Mesenchymal stem cell (in vitro differentiated cells and primary cell): ENCODE results near the gene STARD6.
"Not testable (repeated sequence)": the region's sequence is repeated elsewhere in the genome, so short reads cannot be mapped to it uniquely, and the experiment has no call there.

ENCODE experiments used
- DNase-seq: peaks from one replicate; pipeline ENCODE4 v3.0.0-alpha.2; 2013
- H2AFZ ChIP-seq: one replicate; pipeline ENCODE4 v1.6.1; 2013; ENCODE audit warnings: low read depth, mild to moderate bottlenecking, control low read depth, inconsistent platforms, low read length, moderate library complexity
- H2AK5ac ChIP-seq: 2 replicates; pipeline ENCODE4 v1.6.1; 2013; ENCODE audit warnings: low read length, moderate library complexity, mild to moderate bottlenecking, inconsistent platforms; ENCODE audit not compliant: severe bottlenecking
- H2BK120ac ChIP-seq: one replicate; pipeline ENCODE4 v1.6.1; 2013; ENCODE audit warnings: low read depth, mild to moderate bottlenecking, inconsistent platforms, low read length, moderate library complexity
- H2BK12ac ChIP-seq, 2 experiments: one replicate each; pipeline ENCODE4 v1.6.1; 2013; ENCODE audit warnings: inconsistent platforms in 2 of 2, low read length in 2 of 2, mild to moderate bottlenecking in 2 of 2, moderate library complexity in 2 of 2, control low read depth in 1 of 2
- H2BK15ac ChIP-seq: one replicate; pipeline ENCODE4 v1.6.1; 2013; ENCODE audit warnings: mild to moderate bottlenecking, low read depth, inconsistent platforms; ENCODE audit not compliant: poor library complexity, severe bottlenecking
- H2BK5ac ChIP-seq: 2 replicates; pipeline ENCODE4 v1.6.1; 2013; ENCODE audit warnings: low read depth, mild to moderate bottlenecking, low read length, control low read depth, inconsistent platforms; ENCODE audit not compliant: poor library complexity, severe bottlenecking
- H3K14ac ChIP-seq, 2 experiments: one replicate each; pipeline ENCODE4 v1.6.1; 2013; ENCODE audit warnings: inconsistent platforms in 2 of 2, low read length in 2 of 2, control low read depth in 1 of 2, mild to moderate bottlenecking in 1 of 2, moderate library complexity in 1 of 2
- H3K18ac ChIP-seq, 2 experiments: one replicate each; pipeline ENCODE4 v1.6.1; 2013; ENCODE audit warnings: inconsistent platforms in 2 of 2, low read length in 2 of 2, control low read depth in 1 of 2, low read depth in 1 of 2, mild to moderate bottlenecking in 1 of 2
- H3K23ac ChIP-seq, 2 experiments: one replicate each; pipeline ENCODE4 v1.6.1; 2013; ENCODE audit warnings: inconsistent platforms in 2 of 2, low read length in 2 of 2, mild to moderate bottlenecking in 2 of 2, moderate library complexity in 2 of 2, control low read depth in 1 of 2
- H3K27ac ChIP-seq: 2 replicates; pipeline ENCODE4 v1.5.1; 2013; ENCODE audit warnings: mild to moderate bottlenecking, moderate library complexity, low read length, control low read depth, inconsistent platforms; ENCODE audit not compliant: poor library complexity, severe bottlenecking
- H3K27me3 ChIP-seq, 2 experiments: 2 replicates each; pipeline versions ENCODE4 v1.6.1 to v1.7.0; 2013; ENCODE audit warnings: low read length in 2 of 2, mild to moderate bottlenecking in 2 of 2, moderate library complexity in 2 of 2, control low read depth in 1 of 2, inconsistent platforms in 1 of 2; ENCODE audit not compliant: control insufficient read depth in 1 of 2, insufficient read depth in 1 of 2
- H3K36me3 ChIP-seq, 2 experiments: 2 replicates each; pipeline versions ENCODE4 v1.6.1 to v1.7.0; 2013; ENCODE audit warnings: low read length in 2 of 2, control low read depth in 1 of 2, inconsistent platforms in 1 of 2, low read depth in 1 of 2, mild to moderate bottlenecking in 1 of 2; ENCODE audit not compliant: insufficient read depth in 2 of 2, control insufficient read depth in 1 of 2
- H3K4ac ChIP-seq, 2 experiments: one replicate each; pipeline ENCODE4 v1.6.1; 2013; ENCODE audit warnings: inconsistent platforms in 2 of 2, low read length in 2 of 2, mild to moderate bottlenecking in 2 of 2, moderate library complexity in 2 of 2, control low read depth in 1 of 2, low read depth in 1 of 2
- H3K4me1 ChIP-seq: 2 replicates; pipeline ENCODE4 v1.6.1; 2013; ENCODE audit warnings: low read depth, low read length, control low read depth; ENCODE audit not compliant: control insufficient read depth, insufficient read depth
- H3K4me2 ChIP-seq: 2 replicates; pipeline ENCODE4 v1.6.1; 2013; ENCODE audit warnings: low read length, mild to moderate bottlenecking, inconsistent platforms; ENCODE audit not compliant: poor library complexity, severe bottlenecking
- H3K4me3 ChIP-seq, 2 experiments: 2 replicates each; pipeline versions ENCODE4 v1.5.1 to v1.7.0; 2013; ENCODE audit warnings: low read length in 2 of 2, mild to moderate bottlenecking in 2 of 2, control low read depth in 1 of 2, low read depth in 1 of 2; ENCODE audit not compliant: insufficient read depth in 1 of 2
- H3K79me1 ChIP-seq: replicated peaks from 2 replicates; pipeline ENCODE4 v1.6.1; 2013; ENCODE audit warnings: mild to moderate bottlenecking, control low read depth, low read length, inconsistent platforms; ENCODE audit not compliant: poor library complexity, severe bottlenecking
- H3K9ac ChIP-seq: 2 replicates; pipeline ENCODE4 v1.7.0; 2013; ENCODE audit warnings: mild to moderate bottlenecking, low read length, moderate library complexity
- H3K9me3 ChIP-seq: 2 replicates; pipeline ENCODE4 v1.7.0; 2013; ENCODE audit warnings: mild to moderate bottlenecking, low read length; ENCODE audit not compliant: control insufficient read depth
- H4K8ac ChIP-seq: one replicate; pipeline ENCODE4 v1.6.1; 2013; ENCODE audit warnings: inconsistent platforms, mild to moderate bottlenecking, low read length, moderate library complexity
- H4K91ac ChIP-seq: one replicate; pipeline ENCODE4 v1.6.1; 2013; ENCODE audit warnings: mild to moderate bottlenecking, low read length, inconsistent platforms
- WGBS: methylation state at CpG from one replicate; pipeline ENCODE4 v1.1.7; 2013; ENCODE audit warnings: mixed read lengths; 5-methylcytosine and 5-hydroxymethylcytosine counted together

Gene STARD6

GRCh38 chr18:54309564-54309963 is 48.1 kb downstream of the STARD6 start:
- WGBS: 82% methylated on average over 8 of the region's 8 CpGs
- H2AK5ac ChIP-seq, H3K27me3 ChIP-seq, DNase-seq, H3K23ac ChIP-seq, H2BK5ac ChIP-seq, H3K4me3 ChIP-seq, H4K8ac ChIP-seq, H3K14ac ChIP-seq, H2AFZ ChIP-seq, H3K4ac ChIP-seq, H3K9me3 ChIP-seq, H3K27ac ChIP-seq, H4K91ac ChIP-seq, H2BK120ac ChIP-seq, H3K36me3 ChIP-seq, H2BK12ac ChIP-seq, H3K18ac ChIP-seq, H3K4me1 ChIP-seq, H2BK15ac ChIP-seq, H3K4me2 ChIP-seq, H3K9ac ChIP-seq, H3K79me1 ChIP-seq: not testable (repeated sequence)

- no peak overlapping the region for H4K8ac ChIP-seq
- no peak overlapping the region for H3K4me2 ChIP-seq
- H2AFZ ChIP-seq: no peak overlapping the region
- no peak overlapping the region for H3K4ac ChIP-seq
- H3K36me3 ChIP-seq: no peaks in the 10 kb centered on the region
- no peak overlapping the region for H4K91ac ChIP-seq
- H3K4me3 ChIP-seq: no peak overlapping the region
- H2BK12ac ChIP-seq: no peak overlapping the region
- H3K27ac ChIP-seq: no peak overlapping the region
- H3K9me3 ChIP-seq: peaks cover 17% of the 10 kb centered on the region
- no peak overlapping the region for H3K23ac ChIP-seq
- no peak overlapping the region for H2AK5ac ChIP-seq
- no peaks in the 10 kb centered on the region for H3K79me1 ChIP-seq
- no peak overlapping the region for H3K18ac ChIP-seq
- no peak overlapping the region for H2BK5ac ChIP-seq
- H3K27me3 ChIP-seq: no peaks in the 10 kb centered on the region
- no peak overlapping the region for H3K14ac ChIP-seq
- no peaks in the 10 kb centered on the region for H3K4me1 ChIP-seq
- no peak overlapping the region for H2BK120ac ChIP-seq
- H2BK15ac ChIP-seq: no peak overlapping the region
- no peak for DNase-seq
- H3K9ac ChIP-seq: no peak overlapping the region
Measured at GRCh38 chr18:54303408-54303807, 54.2 kb downstream of the STARD6 start.

GRCh38 chr18:54298991-54299390 is 58.7 kb downstream of the STARD6 start:
- H3K27me3 ChIP-seq, H3K4ac ChIP-seq, H3K23ac ChIP-seq, H2BK5ac ChIP-seq, H4K8ac ChIP-seq, H3K27ac ChIP-seq, H3K4me3 ChIP-seq, H2BK120ac ChIP-seq, H3K14ac ChIP-seq, H2AFZ ChIP-seq, H2BK15ac ChIP-seq, H2BK12ac ChIP-seq, H3K4me1 ChIP-seq, H3K79me1 ChIP-seq, H3K9ac ChIP-seq, H3K18ac ChIP-seq, H3K4me2 ChIP-seq, DNase-seq, H4K91ac ChIP-seq, H2AK5ac ChIP-seq: not testable (repeated sequence)
- Histone ChIP-seq H3K36me3 (peaks cover 0 to 19% of the 10 kb centered on the region in 2 experiments), H3K9me3 (peaks cover 35% of the 10 kb centered on the region)
- 100% methylated on average over 6 of the region's 8 CpGs for WGBS

GRCh38 chr18:54296062-54296461 is 61.6 kb downstream of the STARD6 start:
- Histone ChIP-seq H4K8ac (no peak overlapping the region), H3K14ac (no peak overlapping the region), H3K4ac (no peak overlapping the region), H3K4me1 (no peaks in the 10 kb centered on the region), H2AFZ (no peak overlapping the region), H2BK12ac (no peak overlapping the region), H3K4me2 (no peak overlapping the region), H2AK5ac (no peak overlapping the region), H3K18ac (no peak overlapping the region), H3K36me3 (peaks cover 2 to 32% of the 10 kb centered on the region in 2 experiments), H2BK15ac (no peak overlapping the region), H3K9me3 (peaks cover 35% of the 10 kb centered on the region), H3K4me3 (no peak overlapping the region), H2BK5ac (no peak overlapping the region), H3K79me1 (peaks cover 2% of the 10 kb centered on the region), H3K9ac (no peak overlapping the region), H2BK120ac (no peak overlapping the region), H3K23ac (no peak overlapping the region), H4K91ac (no peak overlapping the region), H3K27me3 (no peaks in the 10 kb centered on the region), H3K27ac (no peak overlapping the region)
- whole genome bisulfite sequencing: 91% methylated on average over 2 of the region's 2 CpGs
- DNase-seq: peak; percentile 31
